Medulla oblongata (tissue), 1 donor: ENCODE measurements around the gene TMEM127.

Source experiments
- DNase-seq: peaks from one replicate; pipeline ENCODE4 v3.0.0-alpha.2; 2015; ENCODE audit errors: extremely low spot score

The TMEM127 gene

GRCh38 chr2:96205888-96206287, 59.9 kb downstream of the TMEM127 start:
- DNase-seq, result peak; percentile 37

- DNase-seq, result peak; percentile 90
Measured at GRCh38 chr2:96204836-96205624, 60.8 kb downstream of the TMEM127 start.

- no peak for DNase-seq
Measured at GRCh38 chr2:96203130-96204028, 62.4 kb downstream of the TMEM127 start.

- DNase-seq, result no peak
Measured at GRCh38 chr2:96202152-96202854, 63.5 kb downstream of the TMEM127 start.

GRCh38 chr2:96201338-96201737, 64.5 kb downstream of the TMEM127 start:
- no peak for DNase-seq

GRCh38 chr2:96198921-96199320, 66.9 kb downstream of the TMEM127 start:
- no peak for DNase-seq
